KOPT-K1 (cell line): ENCODE measurements around the gene HS3ST4.

Source experiments
- H3K27ac ChIP-seq: fragments of 200-600 bp; sonication (generic); 2 replicates; pipeline ENCODE4 v1.5.1; 2016; ENCODE audit warnings: antibody characterized with exemption, mild to moderate bottlenecking, low read depth, low read length; ENCODE audit not compliant: poor library complexity, severe bottlenecking
- H3K36me3 ChIP-seq: fragments of 200-600 bp; sonication (generic); 2 replicates; pipeline ENCODE4 v1.5.1; 2017; ENCODE audit warnings: antibody characterized with exemption, mild to moderate bottlenecking, low read length, moderate library complexity; ENCODE audit not compliant: insufficient read depth
- H3K9me3 ChIP-seq: fragments of 200-600 bp; sonication (generic); 2 replicates; pipeline ENCODE4 v1.5.1; 2017; ENCODE audit warnings: antibody characterized with exemption, low read length, mild to moderate bottlenecking; ENCODE audit not compliant: insufficient read depth, poor library complexity, severe bottlenecking

The HS3ST4 gene

DNA sequence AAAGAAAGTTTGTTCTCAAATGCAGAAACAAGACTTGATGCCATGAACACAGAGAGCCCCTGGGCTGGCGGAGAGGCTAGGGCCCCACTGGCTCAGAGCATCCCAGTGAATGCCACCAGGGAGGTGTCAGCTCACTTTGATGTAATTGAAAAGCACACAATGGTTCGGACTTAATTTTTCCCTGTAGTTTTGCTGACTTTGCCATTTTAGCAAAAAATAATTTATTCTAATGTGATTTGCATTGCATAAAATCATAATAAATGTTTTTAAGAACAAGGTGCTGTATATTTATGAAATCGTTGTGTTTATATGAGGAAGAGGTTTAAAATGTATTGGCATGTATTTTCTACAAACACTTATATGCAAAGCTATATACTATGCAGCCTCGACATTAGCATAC, 140.5 kb downstream of the HS3ST4 start:
- no peaks in the 10 kb centered on the region for H3K9me3 ChIP-seq
- H3K36me3 ChIP-seq = no peaks in the 10 kb centered on the region
- no peak overlapping the region for H3K27ac ChIP-seq

DNA sequence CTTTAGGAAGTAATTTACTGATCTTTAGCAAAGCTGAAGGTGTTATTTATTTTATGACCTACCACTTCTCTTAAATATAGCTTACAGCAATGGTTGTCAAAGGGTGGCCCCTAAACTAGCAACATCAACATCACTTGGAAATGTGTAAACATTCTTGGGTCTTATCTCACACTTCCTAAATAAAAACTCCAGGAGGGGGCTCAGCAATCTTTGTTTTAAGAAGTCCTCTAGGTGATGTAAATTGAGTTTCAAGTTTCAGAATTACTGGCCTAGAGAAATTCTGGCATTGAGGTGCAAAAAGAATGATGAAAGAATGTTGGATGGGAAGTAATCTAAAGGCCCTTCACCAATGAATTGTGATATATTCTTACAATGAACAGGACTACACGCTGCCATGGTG, 142.3 kb downstream of the HS3ST4 start:
- H3K27ac ChIP-seq = no peak overlapping the region
- H3K36me3 ChIP-seq = no peaks in the 10 kb centered on the region
- H3K9me3 ChIP-seq = no peaks in the 10 kb centered on the region

DNA sequence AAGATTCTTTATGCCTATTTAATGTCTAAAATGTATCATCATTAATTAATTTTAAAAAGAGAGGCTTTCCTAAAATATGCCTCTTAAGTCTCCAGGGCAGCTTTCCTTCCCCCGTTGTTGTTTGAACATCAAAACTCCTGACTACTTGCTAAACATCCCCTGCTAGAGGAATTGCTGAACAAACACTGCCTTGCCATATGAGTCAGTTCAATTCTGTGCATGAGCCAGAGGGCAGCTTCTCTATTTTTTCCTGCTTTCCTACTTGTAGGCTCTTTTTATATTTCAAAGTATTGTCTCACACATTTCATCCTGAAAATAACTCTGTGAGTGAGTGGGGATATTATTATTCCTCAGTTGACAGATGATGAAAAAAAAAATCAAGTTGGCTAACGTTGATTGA, 143.4 kb downstream of the HS3ST4 start:
- Histone ChIP-seq H3K36me3 (no peaks in the 10 kb centered on the region), H3K27ac (no peak overlapping the region)

DNA sequence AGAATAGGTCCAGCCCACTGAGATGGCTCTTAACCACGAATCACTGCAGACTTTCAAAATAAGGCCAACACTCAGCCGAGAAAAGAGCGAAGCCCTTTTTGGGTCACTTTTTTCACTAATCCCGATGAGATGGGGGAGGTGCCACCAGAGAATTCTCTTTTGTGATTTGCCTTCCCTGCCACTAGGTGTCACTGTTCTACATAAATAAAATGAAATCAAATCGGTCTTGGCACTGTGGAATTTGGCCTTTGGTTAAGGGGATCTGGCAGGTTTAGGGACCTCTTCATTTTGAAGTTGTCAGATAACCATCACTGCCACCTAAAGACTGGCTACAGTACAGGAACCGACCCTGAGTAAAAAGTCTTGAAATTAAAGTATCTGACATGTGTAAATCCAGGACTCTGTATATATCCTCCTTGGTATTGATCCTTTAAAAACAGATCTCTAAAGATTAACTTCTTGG, 147.0 kb downstream of the HS3ST4 start:
- no peaks in the 10 kb centered on the region for H3K36me3 ChIP-seq
- H3K27ac ChIP-seq = no peak overlapping the region
- no peaks in the 10 kb centered on the region for H3K9me3 ChIP-seq

More for the DNA sequence above, 143.4 kb downstream of the HS3ST4 start:
- no peaks in the 10 kb centered on the region for H3K9me3 ChIP-seq

DNA sequence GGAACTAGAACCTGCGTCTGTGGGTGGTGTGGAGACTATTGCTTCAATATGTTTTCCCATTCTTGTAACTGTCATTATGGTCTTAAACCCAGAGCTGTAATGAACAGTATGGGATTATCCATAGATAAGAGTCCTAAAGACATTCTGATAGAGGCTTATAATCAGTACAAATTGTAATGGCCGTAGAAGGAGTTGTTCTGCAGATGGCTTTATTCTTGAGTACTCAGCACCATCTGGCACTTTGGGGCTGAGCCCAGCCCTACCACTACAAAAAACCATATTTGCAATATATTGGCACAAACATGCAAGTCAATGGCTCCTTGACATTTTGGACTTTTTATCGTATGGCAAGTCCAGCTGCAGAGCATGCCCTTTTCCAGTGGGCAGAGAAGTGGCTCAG, 150.0 kb downstream of the HS3ST4 start:
- Histone ChIP-seq H3K36me3 (no peaks in the 10 kb centered on the region), H3K27ac (no peak overlapping the region), H3K9me3 (no peaks in the 10 kb centered on the region)

DNA sequence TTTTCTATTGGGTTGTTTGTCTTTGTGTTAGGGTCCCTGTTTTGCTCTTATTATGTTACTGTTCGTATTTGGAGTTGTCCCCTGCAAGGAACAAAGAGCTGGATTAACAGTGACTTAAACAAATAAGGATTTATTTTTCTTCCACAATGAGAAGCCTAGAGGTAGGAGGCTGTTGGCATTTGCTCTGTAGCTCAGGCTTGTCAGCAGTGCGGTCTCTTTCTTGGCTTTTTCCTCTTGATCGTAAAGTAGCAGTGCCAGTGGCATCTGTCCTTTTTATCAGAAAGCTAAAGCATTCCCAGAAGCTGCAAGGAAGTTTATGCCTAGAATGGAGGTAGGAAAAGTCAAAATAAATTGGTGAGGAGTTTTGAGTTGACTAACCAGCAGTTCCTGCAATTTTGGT, 154.1 kb downstream of the HS3ST4 start:
- Histone ChIP-seq H3K9me3 (no peaks in the 10 kb centered on the region), H3K27ac (no peak overlapping the region), H3K36me3 (no peaks in the 10 kb centered on the region)

DNA sequence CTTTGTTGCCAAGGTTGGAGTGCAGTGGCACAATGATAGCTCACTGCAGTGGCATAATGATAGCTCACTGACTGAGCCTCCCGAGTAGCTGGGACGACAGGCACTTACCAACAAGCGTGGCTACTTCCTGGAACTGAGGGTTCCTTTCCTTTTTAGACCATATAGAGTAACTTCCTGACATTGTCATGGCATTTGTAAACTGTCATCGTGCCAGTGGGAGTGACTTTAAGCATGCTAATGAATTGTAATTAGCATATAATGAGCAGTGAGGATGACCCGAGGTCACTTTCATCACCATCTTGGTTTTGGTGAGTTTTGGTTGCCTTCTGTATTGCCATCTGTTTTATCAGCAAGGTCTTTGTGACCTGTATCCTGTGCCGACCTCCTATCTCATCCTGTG, 162.4 kb downstream of the HS3ST4 start:
- Histone ChIP-seq H3K27ac (no peak overlapping the region), H3K9me3 (no peaks in the 10 kb centered on the region), H3K36me3 (no peaks in the 10 kb centered on the region)

DNA sequence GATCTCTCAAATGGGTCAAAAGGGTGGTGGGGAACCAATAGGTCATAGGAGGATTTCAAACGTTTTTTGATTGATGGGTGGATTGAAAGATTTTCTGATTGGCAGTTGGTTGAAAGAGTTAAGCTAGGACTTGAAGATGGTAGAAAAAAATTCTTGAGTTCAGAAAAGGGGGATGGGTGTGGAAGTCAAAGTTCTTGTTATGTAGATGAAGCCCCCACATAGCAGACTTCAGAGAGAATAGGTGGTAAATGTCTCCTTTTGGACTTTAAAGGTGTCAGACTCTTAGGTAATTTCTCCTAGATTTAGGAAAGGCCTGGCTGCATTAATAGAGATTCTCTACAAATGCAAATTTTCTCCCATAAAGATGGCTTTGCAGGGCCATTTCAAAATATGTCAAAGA, 163.3 kb downstream of the HS3ST4 start:
- no peaks in the 10 kb centered on the region for H3K9me3 ChIP-seq
- H3K36me3 ChIP-seq = no peaks in the 10 kb centered on the region
- H3K27ac ChIP-seq = no peak overlapping the region

DNA sequence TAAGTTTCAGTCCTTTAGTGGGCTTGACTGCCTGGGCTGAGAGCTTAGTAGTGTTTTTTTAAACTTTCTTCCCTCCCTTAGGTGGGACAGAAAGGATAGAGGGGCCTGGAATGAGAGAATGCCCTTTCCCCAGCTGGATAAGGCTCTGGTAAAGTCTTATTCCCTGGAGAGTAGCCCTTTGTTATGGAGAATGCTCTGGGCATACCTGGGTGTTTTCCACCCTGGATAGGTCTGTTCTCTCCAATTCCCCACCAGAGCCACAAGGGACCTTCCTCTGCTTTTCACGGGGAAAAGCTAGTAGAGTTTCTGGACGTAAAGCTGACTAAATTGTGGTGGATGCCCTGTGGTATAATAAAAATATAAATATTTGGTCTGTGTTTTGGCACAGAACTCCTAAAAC, 164.1 kb downstream of the HS3ST4 start:
- no peak overlapping the region for H3K27ac ChIP-seq
- H3K9me3 ChIP-seq = no peaks in the 10 kb centered on the region
- H3K36me3 ChIP-seq = no peaks in the 10 kb centered on the region

DNA sequence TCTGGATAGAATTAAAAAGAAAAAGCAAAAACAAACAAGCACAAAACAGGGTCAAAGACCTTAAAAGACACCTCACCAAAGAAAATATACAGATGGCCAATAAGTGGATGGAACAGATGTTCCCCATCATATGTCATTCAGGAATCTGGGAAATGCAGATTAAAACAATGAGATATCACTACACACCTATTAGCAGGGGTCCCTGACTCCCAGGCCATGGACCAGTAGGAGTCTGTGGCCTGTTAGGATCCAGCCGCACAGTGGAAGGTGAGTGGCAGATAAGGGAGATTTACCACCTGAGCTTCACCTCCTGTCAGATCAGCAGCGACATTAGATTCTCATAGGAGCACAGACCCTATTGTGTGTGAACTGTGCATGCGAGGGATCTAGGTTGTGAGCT, 167.9 kb downstream of the HS3ST4 start:
- Histone ChIP-seq H3K9me3 (no peaks in the 10 kb centered on the region), H3K27ac (no peak overlapping the region), H3K36me3 (no peaks in the 10 kb centered on the region)

DNA sequence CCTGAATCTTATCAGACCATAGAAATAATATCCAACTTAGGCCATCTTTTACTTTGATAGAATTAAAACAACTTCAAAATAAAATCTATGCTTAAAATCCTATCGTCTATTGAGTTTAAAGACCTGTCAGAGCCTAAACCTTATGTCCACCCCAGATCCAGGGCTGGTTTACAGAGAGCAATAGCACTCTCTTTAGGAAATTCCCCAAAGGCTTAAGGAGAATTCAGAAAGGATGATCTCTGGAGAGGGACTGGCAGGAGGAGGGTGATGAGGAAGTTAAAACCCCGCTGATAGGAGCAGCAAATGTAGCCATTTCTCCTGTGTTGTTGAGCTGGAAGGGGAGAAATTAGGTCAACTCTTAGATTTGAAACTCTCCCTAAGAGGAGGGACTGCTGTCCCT, 175.3 kb downstream of the HS3ST4 start:
- Histone ChIP-seq H3K9me3 (no peaks in the 10 kb centered on the region), H3K27ac (no peak overlapping the region), H3K36me3 (no peaks in the 10 kb centered on the region)

DNA sequence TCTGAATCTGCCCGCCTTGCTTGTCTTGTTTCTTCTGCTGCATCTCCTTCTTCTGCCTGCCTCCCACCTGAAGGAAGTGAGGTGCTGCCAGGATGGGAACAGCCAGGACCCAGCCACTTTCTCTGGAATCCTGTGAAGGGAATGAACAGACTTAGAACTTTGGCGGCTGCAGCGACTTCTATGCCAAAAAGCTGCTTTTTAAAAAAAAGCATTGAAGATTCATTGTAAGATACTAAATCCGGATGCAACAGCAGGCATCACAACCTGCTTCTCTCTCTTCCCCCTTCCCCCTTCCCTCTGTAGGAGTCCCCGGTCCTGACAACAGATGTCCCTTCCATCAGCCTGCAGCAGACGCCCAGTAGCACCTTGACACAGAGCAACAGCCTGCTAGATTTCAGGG, 176.3 kb downstream of the HS3ST4 start:
- Histone ChIP-seq H3K36me3 (no peaks in the 10 kb centered on the region), H3K9me3 (no peaks in the 10 kb centered on the region), H3K27ac (no peak overlapping the region)

DNA sequence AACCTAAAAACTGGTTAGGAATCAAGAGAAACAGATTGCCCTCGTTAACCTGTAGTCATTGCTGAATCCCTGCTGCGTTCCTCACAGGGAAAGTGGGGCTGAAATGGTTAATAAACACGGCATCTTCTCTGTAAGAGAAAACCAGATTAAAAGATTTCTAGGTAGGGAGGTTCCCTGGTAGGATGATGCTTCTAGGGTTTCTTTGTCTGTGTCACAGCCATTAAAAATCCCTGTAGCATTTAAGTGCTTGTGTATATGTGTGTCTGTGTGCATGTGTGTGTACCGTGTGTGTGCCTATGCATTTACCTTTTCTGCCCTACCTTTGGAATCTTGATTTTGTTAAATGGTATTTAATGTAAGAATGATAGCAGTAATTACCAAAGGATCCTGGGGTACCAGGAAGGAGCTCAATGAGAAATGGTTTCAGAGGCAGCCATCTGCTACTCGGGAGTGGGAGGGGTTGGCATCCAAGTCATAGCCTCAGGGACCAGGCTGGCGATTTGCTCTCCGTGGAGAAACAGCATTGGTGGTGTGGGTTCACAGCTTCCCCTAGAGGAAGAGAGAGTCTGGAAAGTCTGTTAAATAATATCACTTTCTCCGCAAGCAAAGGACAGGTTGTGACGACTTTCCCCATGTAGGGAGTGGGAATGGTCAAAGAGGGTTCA, 177.1 kb downstream of the HS3ST4 start:
- Histone ChIP-seq H3K36me3 (no peaks in the 10 kb centered on the region), H3K27ac (no peak overlapping the region), H3K9me3 (no peaks in the 10 kb centered on the region)

DNA sequence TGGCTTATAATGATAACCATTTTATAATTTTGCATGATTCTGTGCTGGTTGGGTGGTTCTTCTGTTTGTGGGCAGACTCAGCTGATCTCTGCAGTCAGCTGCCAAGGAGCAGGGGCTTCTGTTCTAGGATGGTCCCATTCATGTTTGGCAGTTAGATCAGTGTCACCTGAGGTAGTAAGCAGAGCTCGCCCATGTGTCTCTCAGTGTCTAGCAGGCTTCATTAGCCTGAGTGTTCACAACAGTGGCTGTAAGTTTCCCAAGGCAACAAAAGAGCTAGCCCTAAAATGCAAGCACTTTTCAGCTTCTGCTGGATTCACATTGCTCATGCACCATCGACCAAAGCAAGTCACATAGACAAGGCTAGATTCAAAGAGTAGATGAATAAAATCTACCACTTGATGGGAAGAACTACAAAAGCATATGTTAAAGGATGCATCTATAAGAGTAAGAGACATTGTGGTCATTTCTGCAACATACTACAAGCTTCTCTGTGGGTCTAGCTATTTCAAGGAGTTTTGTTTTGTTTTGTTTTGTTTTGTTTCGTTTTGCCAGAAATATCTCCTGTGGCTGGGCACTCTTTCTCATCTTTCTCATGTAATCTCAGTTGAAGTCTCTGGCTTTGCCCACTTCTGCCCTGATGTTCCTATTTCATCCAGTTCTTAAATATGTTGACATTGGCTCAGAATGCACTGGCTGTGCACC, 180.8 kb downstream of the HS3ST4 start:
- H3K36me3 ChIP-seq = no peaks in the 10 kb centered on the region
- no peaks in the 10 kb centered on the region for H3K9me3 ChIP-seq
- H3K27ac ChIP-seq = no peak overlapping the region

DNA sequence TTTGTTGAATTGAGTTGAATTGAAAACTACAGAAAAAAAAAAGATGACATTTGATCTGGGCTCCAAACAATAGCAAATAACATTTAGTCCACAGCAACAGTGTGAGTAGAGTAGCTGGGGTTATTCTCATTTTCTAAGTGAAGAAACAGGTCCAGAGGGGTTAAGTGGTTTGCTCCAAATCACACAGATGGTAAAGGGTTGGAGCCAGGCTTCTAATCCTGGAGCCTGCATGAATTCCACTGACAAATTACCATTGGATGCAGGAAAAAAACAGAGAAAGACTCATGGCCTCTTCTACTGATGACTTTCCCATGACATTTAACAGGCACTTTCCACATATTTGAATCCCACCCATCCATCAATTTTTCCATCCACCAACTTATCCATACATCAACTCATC, 182.4 kb downstream of the HS3ST4 start:
- no peak overlapping the region for H3K27ac ChIP-seq

DNA sequence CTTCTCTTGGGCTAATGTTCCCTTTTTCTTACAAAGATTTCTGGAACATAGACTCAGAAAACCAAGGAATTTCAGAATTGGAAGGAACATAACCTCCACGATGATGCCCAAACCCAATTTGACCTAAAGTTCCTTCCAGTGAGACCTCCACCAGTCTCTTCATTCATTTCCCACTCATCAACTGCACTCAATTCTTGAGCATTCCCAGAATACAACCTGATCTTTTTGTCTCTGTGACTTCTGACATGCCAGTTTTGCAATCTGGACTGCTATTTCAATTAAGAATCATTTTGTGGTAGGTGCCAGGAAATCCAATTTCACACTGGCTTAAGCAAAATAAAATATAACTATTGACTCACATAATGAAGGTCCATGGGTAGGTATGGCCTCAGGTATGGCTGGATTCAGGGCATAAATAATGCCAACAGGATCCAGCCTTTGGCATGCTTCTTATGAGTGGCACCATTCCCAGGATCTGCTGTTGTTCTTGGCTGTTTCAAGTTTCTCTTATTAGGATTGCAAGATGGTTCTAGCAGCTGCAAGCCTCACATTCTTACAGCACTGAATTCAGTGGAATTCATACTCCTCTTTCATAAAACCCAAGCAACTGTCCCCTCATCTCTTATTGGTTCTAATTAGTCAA, 184.3 kb downstream of the HS3ST4 start:
- Histone ChIP-seq H3K9me3 (no peaks in the 10 kb centered on the region), H3K36me3 (no peaks in the 10 kb centered on the region), H3K27ac (no peak overlapping the region)

More for the DNA sequence above, 182.4 kb downstream of the HS3ST4 start:
- H3K36me3 ChIP-seq = no peaks in the 10 kb centered on the region
- no peaks in the 10 kb centered on the region for H3K9me3 ChIP-seq
